Measurements from ENCODE around the gene MAP2K5. TPM values are rescaled to one million over a fixed set of nuclear protein-coding genes. Genes with fewer than 3 reads are reported as not detected.

MAP2K5 gene
- total RNA-seq, 1 experiment from 2014 or later: 15.0 TPM

GRCh38 chr15:67799801-67800205, 257.3 kb downstream of the MAP2K5 start:
- no peaks in the 10 kb centered on the region for H3K27me3 ChIP-seq (ENCODE audit: insufficient read depth, low read length)
- H3K27me3 Mint-ChIP-seq (ENCODE audit: low read depth): no peaks in the 10 kb centered on the region; the same call in 1 of the 2 replicates

More at GRCh38 chr15:67799801-67800205, 257.3 kb downstream of the MAP2K5 start:
- H3K27ac ChIP-seq (ENCODE audit: insufficient read length, low read depth, low read length): no peak overlapping the region
- H3K23ac ChIP-seq (ENCODE audit: insufficient read length, low read depth, low read length): no peak overlapping the region
- H3K4me1 ChIP-seq (ENCODE audit: insufficient read depth, low read length): peaks cover 2% of the 10 kb centered on the region; the same call in 1 of the 2 replicates
- no peak for TF ChIP-seq CTCF (conservative IDR thresholded peaks at IDR 0.05)
- no peaks in the 10 kb centered on the region for H3K9me3 ChIP-seq (ENCODE audit: control insufficient read depth, low read depth, low read length)
- Mint-ChIP-seq H3K36me3 (ENCODE audit: insufficient read depth in 1 of 3, low read depth in 3 of 3) (peaks cover 0 to 15% (median 10%) of the 10 kb centered on the region in 3 experiments; a peak in 5 of 7 replicates), H3K4me1 (peaks cover 18 to 20% of the 10 kb centered on the region in 2 experiments), H3K4me3 (no peak overlapping the region), H3K9me3 (peaks cover 5 to 6% of the 10 kb centered on the region in 2 experiments; a peak in 3 of 5 replicates), H3K27ac (no peak overlapping the region)
- no CpG with 5 or more reads among the region's 6 CpGs for WGBS (ENCODE audit: extremely low coverage, insufficient read length, low lambda C conversion rate)
- H2AK5ac ChIP-seq (ENCODE audit: insufficient read length, low read length): no peak overlapping the region
- no peak overlapping the region for H4K8ac ChIP-seq (replicated peaks; ENCODE audit: insufficient read length, low read depth, low read length)
- no peaks in the 10 kb centered on the region for H3K79me1 ChIP-seq (ENCODE audit: insufficient read depth, low read depth, low read length, poor library complexity, severe bottlenecking)
- no peak overlapping the region for H4K91ac ChIP-seq (ENCODE audit: insufficient read length, low read depth, low read length)
- no peak overlapping the region for H2BK120ac ChIP-seq (ENCODE audit: low read depth, low read length, poor library complexity, severe bottlenecking)
- H3K9ac ChIP-seq (ENCODE audit: extremely low read depth, insufficient read length, low read length): no peak overlapping the region
- no peak overlapping the region for H2BK5ac ChIP-seq (ENCODE audit: insufficient read length, low read length)
- H2BK20ac ChIP-seq (ENCODE audit: low read depth, low read length, poor library complexity, severe bottlenecking): no peak overlapping the region
- no peak overlapping the region for H2BK15ac ChIP-seq (ENCODE audit: low read depth, low read length)
- no peak overlapping the region for H2BK12ac ChIP-seq (ENCODE audit: insufficient read length, low read depth, low read length)
- H4K5ac ChIP-seq (ENCODE audit: insufficient read length, low read depth, low read length): no peak overlapping the region
- H3T11ph ChIP-seq (ENCODE audit: low read length): no peak overlapping the region
- no peaks in the 10 kb centered on the region for H4K20me1 ChIP-seq (ENCODE audit: control insufficient read depth, insufficient read depth, insufficient read length)
- no peaks in the 10 kb centered on the region for H3K79me2 ChIP-seq (ENCODE audit: insufficient read depth, low read length)
- no peaks in the 10 kb centered on the region for H3K23me2 ChIP-seq (ENCODE audit: insufficient read length, low read depth, low read length, poor library complexity, severe bottlenecking)
- no peak overlapping the region for H3K14ac ChIP-seq (ENCODE audit: insufficient read depth, low read length)
- H3K4ac ChIP-seq (ENCODE audit: low read depth, low read length): no peak overlapping the region
- H2AFZ ChIP-seq (ENCODE audit: low read length): no peak overlapping the region
- no peak overlapping the region for H3K18ac ChIP-seq (ENCODE audit: insufficient read length, low read depth, low read length)
- DNase-seq: no peak
- H3K56ac ChIP-seq (ENCODE audit: insufficient read length, low read depth, low read length): no peak overlapping the region
- H3K4me2 ChIP-seq (ENCODE audit: insufficient read depth, insufficient read length, low read length): no peak overlapping the region
